SJSA1 (cell line): ENCODE results near the gene TRIM59. TPM values are rescaled to one million over a fixed set of nuclear protein-coding genes. Genes with fewer than 3 reads are reported as not detected.

ENCODE experiments used
- DNase-seq, 2 experiments: peaks; one replicate each; pipeline ENCODE4 v3.0.0-alpha.2; 2015 to 2020; ENCODE audit warnings: low spot score in 2 of 2, low read depth in 1 of 2
- H3K27ac ChIP-seq: fragments of 250-450 bp; sonication (Bioruptor Pico); 2 replicates; pipeline ENCODE4 v1.5.1; 2020; ENCODE audit warnings: mild to moderate bottlenecking, moderate library complexity
- H3K27me3 ChIP-seq: fragments of 250-450 bp; sonication (Bioruptor Pico); replicated peaks from 2 replicates; pipeline ENCODE4 v1.5.1; 2020; ENCODE audit warnings: mild to moderate bottlenecking, moderate library complexity
- H3K36me3 ChIP-seq: fragments of 250-450 bp; sonication (Bioruptor Pico); 2 replicates; pipeline ENCODE4 v1.5.1; 2020; ENCODE audit warnings: mild to moderate bottlenecking
- H3K4me1 ChIP-seq: fragments of 250-450 bp; sonication (Bioruptor Pico); replicated peaks from 2 replicates; pipeline ENCODE4 v1.6.1; 2021; ENCODE audit warnings: mild to moderate bottlenecking
- H3K4me3 ChIP-seq: fragments of 250-450 bp; sonication (Bioruptor Pico); 2 replicates; pipeline ENCODE4 v1.5.1; 2020; ENCODE audit warnings: mild to moderate bottlenecking
- H3K9me3 ChIP-seq: fragments of 250-450 bp; sonication (Bioruptor Pico); replicated peaks from 2 replicates; pipeline ENCODE4 v1.5.1; 2020; ENCODE audit warnings: mild to moderate bottlenecking
- total RNA-seq: library from RNA; depleted of rRNA; stranded (reverse); fragments of >200 nt; shearing (Covaris generic); gene quantifications from 2 replicates; pipeline ENCODE4 v1.2.3, GENCODE V29; 2014; rRNA removed

Gene TRIM59, protein sequence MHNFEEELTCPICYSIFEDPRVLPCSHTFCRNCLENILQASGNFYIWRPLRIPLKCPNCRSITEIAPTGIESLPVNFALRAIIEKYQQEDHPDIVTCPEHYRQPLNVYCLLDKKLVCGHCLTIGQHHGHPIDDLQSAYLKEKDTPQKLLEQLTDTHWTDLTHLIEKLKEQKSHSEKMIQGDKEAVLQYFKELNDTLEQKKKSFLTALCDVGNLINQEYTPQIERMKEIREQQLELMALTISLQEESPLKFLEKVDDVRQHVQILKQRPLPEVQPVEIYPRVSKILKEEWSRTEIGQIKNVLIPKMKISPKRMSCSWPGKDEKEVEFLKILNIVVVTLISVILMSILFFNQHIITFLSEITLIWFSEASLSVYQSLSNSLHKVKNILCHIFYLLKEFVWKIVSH
- 99.9 and 119 TPM in 2 replicates for total RNA-seq

- Histone ChIP-seq H3K9me3 (no peaks in the 10 kb centered on the region), H3K4me1 (peaks cover 34% of the 10 kb centered on the region), H3K36me3 (peaks cover 44% of the 10 kb centered on the region), H3K27me3 (no peaks in the 10 kb centered on the region), H3K27ac (peak within 1 kb of the TSS; percentile 99), H3K4me3 (peak within 1 kb of the TSS; percentile 57)
- DNase-seq: peak; percentile 98
Measured at GRCh38 chr3:160449636-160450598, at the start of gene TRIM59. TRIM59 (minus strand) TSS chr3:160449786; CDS start chr3:160439183, 10,603 bp downstream.

DNA sequence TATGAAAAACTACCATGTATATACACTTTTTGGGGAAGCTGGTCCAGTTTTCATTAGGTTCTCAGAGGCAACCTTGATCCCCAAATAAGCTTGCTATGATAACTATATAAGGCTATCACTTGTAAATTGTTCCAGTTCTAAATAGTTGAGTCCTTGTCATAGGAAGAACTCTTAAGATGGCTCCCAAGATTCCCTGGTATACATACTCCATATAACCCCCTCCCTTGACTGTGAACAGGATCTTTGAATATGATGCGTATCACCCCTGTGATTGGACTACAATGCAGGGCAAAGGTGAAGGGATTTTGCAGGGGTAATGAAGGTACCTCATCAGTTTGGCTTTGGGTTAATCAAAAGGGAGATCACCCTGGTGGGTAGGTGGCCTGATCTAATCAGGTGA lies 48.6 kb upstream of the TRIM59 start:
- no peak for DNase-seq
- no peak overlapping the region for H3K27ac ChIP-seq
- peaks cover 29% of the 10 kb centered on the region for H3K36me3 ChIP-seq
- H3K9me3 ChIP-seq: no peaks in the 10 kb centered on the region
- H3K27me3 ChIP-seq: no peaks in the 10 kb centered on the region
- H3K4me3 ChIP-seq: no peak overlapping the region
- no peaks in the 10 kb centered on the region for H3K4me1 ChIP-seq

DNA sequence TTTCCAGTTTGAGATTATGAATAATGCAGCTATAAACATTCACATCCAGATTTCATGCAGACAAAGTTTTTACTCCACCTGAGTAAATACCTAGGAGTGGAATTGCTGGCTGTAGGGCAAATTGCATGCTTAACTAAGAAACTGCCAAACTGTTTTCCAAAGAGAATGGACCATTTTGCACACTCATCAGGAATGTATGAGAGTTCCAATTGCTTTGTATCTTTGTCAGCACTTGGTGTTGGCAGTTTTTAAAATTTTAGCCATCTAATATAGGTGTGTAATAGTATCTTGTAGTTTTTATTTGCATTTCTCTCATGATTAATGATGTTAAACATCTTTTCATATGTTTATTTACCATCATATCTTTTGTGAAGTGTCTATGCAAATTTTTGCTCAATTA lies 40.6 kb upstream of the TRIM59 start:
- H3K9me3 ChIP-seq: no peaks in the 10 kb centered on the region
- no peaks in the 10 kb centered on the region for H3K36me3 ChIP-seq
- peaks cover 5% of the 10 kb centered on the region for H3K4me1 ChIP-seq
- H3K4me3 ChIP-seq: no peak overlapping the region
- H3K27me3 ChIP-seq: no peaks in the 10 kb centered on the region
- no peak overlapping the region for H3K27ac ChIP-seq
- no peak for DNase-seq

DNA sequence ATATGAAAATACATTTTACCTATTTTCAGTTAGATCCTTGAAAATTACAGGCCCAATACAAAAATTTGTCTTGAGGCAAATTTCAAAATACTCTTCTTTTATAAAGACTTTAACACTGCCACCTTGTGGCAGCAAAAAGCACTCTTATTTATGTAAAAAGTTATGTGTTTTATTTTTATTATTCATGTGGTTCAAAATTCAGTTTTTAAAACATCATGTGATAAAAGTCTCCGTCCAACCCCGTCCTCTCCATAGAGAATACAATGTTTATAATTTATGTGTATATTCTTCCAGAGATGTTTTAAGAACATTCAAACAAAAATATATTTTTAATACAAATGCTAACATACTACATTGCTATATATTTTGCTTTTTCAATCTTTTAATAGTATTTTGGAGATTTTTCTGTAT lies 36.9 kb upstream of the TRIM59 start:
- no peaks in the 10 kb centered on the region for H3K27me3 ChIP-seq
- no peak overlapping the region for H3K4me3 ChIP-seq
- H3K27ac ChIP-seq: no peak overlapping the region
- no peaks in the 10 kb centered on the region for H3K36me3 ChIP-seq
- H3K9me3 ChIP-seq: no peaks in the 10 kb centered on the region
- H3K4me1 ChIP-seq: peaks cover 5% of the 10 kb centered on the region
- DNase-seq: peak in 1 of 2 experiments; percentile 34

DNA sequence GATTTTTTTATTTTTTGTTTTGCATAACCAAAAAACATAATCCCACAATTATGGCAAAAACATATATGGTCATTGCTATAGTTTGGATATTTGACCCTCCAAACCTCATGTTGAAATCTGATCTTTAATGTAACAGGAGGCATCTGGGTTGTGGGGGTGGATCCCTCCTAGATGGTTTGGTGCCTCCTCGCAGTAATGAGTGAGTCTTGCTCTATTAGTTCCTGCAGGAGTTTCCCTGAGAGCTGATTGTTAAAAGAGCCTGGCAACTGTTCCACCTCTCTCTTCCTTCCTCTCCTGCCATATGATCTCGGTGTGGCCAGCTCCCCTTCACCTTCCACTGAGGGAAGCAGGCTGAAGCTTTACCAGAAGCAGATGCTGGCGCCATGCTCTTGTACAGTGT lies 33.2 kb upstream of the TRIM59 start:
- Histone ChIP-seq H3K4me1 (peaks cover 39% of the 10 kb centered on the region), H3K4me3 (no peak overlapping the region), H3K27me3 (no peaks in the 10 kb centered on the region), H3K9me3 (no peaks in the 10 kb centered on the region), H3K27ac (no peak overlapping the region), H3K36me3 (peaks cover 2% of the 10 kb centered on the region; the same call in 1 of the 2 replicates)
- DNase-seq: no peak

GRCh38 chr3:160481856-160482255 lies 32.3 kb upstream of the TRIM59 start:
- no peak for DNase-seq
- Histone ChIP-seq H3K9me3 (no peaks in the 10 kb centered on the region), H3K4me3 (no peak overlapping the region), H3K36me3 (peaks cover 2% of the 10 kb centered on the region; the same call in 1 of the 2 replicates), H3K4me1 (peaks cover 49% of the 10 kb centered on the region), H3K27ac (no peak overlapping the region), H3K27me3 (no peaks in the 10 kb centered on the region)

- no peak overlapping the region for H3K4me3 ChIP-seq
- peak in 1 of 2 experiments; percentile 45 for DNase-seq
- H3K27ac ChIP-seq: peak overlapping the region; percentile 85
- H3K9me3 ChIP-seq: no peaks in the 10 kb centered on the region
- H3K4me1 ChIP-seq: peaks cover 46% of the 10 kb centered on the region
- peaks cover 2% of the 10 kb centered on the region; the same call in 1 of the 2 replicates for H3K36me3 ChIP-seq
- H3K27me3 ChIP-seq: no peaks in the 10 kb centered on the region
Measured at GRCh38 chr3:160480931-160481330, 31.3 kb upstream of the TRIM59 start.

DNA sequence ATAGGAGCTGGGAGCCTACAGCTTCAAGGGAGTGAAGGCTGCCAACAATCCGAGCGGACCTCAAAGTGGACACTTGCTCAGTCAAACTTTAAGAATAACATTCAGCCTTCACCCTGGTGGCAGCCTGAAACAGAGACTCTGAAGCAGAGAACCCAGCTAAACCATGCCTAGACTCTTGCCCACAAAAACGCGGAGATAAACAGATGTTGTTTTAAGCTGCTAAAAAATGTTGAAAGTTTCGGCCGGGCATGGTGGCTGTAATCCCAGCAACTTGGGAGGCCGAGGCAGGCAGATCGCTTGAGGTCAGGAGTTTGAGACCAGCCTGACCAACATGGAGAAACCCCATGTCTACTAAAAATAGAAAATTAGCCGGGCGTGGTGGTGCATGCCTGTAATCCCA lies 29.8 kb upstream of the TRIM59 start:
- Histone ChIP-seq H3K27me3 (no peaks in the 10 kb centered on the region), H3K36me3 (peaks cover 2% of the 10 kb centered on the region; the same call in 1 of the 2 replicates), H3K4me1 (peaks cover 51% of the 10 kb centered on the region), H3K9me3 (no peaks in the 10 kb centered on the region), H3K4me3 (no peak overlapping the region), H3K27ac (peak overlapping the region; percentile 85)
- DNase-seq: peak; percentile 79 to 84

GRCh38 chr3:160478338-160478737 lies 28.8 kb upstream of the TRIM59 start:
- H3K36me3 ChIP-seq: peaks cover 2% of the 10 kb centered on the region; the same call in 1 of the 2 replicates
- peak in 1 of 2 experiments; percentile 53 for DNase-seq
- H3K27me3 ChIP-seq: no peaks in the 10 kb centered on the region
- H3K4me3 ChIP-seq: no peak overlapping the region
- peaks cover 61% of the 10 kb centered on the region for H3K4me1 ChIP-seq
- H3K9me3 ChIP-seq: no peaks in the 10 kb centered on the region
- H3K27ac ChIP-seq: peak overlapping the region; percentile 85

- peaks cover 62% of the 10 kb centered on the region for H3K4me1 ChIP-seq
- peak overlapping the region; percentile 85 for H3K27ac ChIP-seq
- DNase-seq: peak; percentile 40 to 52
- H3K27me3 ChIP-seq: no peaks in the 10 kb centered on the region
- no peaks in the 10 kb centered on the region for H3K9me3 ChIP-seq
- H3K4me3 ChIP-seq: no peak overlapping the region
- peaks cover 2% of the 10 kb centered on the region; the same call in 1 of the 2 replicates for H3K36me3 ChIP-seq
Measured at GRCh38 chr3:160477750-160478149, 28.2 kb upstream of the TRIM59 start.

GRCh38 chr3:160475884-160476283 lies 26.3 kb upstream of the TRIM59 start:
- DNase-seq: no peak
- Histone ChIP-seq H3K27ac (no peak overlapping the region), H3K27me3 (no peaks in the 10 kb centered on the region), H3K4me1 (peaks cover 58% of the 10 kb centered on the region), H3K9me3 (peaks cover 2% of the 10 kb centered on the region; the same call in 1 of the 2 replicates), H3K36me3 (peaks cover 2% of the 10 kb centered on the region; the same call in 1 of the 2 replicates), H3K4me3 (no peak overlapping the region)

DNA sequence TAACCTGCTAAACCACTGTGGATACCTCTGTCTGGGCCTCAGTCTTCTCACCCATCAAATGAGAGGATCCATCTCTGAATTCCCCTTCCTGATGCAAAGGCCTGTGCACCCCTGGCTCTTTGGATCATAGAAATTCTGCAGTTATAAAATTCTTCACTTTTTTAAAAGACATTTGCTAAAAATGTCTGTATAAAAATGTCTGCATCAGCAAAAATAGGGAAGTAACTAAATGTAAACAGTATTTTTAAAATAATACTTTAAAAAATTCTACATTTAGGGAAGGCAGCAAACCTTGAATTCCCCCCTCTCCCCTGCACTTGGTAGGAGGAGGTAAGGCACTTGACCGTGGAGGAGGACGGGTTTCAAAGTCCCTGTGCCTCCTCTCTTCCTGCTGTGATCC lies 25.6 kb upstream of the TRIM59 start:
- H3K27ac ChIP-seq: no peak overlapping the region
- H3K4me1 ChIP-seq: peaks cover 51% of the 10 kb centered on the region
- no peaks in the 10 kb centered on the region for H3K27me3 ChIP-seq
- H3K4me3 ChIP-seq: no peak overlapping the region
- DNase-seq: no peak
- H3K9me3 ChIP-seq: peaks cover 10% of the 10 kb centered on the region
- H3K36me3 ChIP-seq: peaks cover 2% of the 10 kb centered on the region; the same call in 1 of the 2 replicates

DNA sequence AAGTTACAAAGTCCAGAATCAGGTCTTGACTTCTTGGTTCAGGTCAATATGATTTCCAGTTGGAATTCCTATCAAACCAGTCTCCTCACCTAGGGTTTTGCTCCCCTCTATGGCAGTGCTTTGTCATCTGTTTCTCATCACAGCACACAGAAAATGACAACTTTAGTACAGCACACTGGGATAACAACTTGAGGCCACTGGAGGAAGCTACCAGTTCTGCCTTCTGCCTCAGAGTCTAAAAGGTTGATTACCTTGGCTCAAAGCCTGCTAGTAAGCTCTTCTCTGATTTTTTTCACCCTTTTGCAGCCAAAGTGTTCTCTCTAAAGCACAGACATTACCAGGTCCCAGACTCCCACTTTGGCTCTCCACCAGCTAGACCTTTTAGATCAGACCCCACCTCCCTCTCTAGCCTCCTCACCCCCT lies 24.8 kb upstream of the TRIM59 start:
- H3K36me3 ChIP-seq: no peaks in the 10 kb centered on the region
- peaks cover 44% of the 10 kb centered on the region for H3K4me1 ChIP-seq
- peak overlapping the region; percentile 41; the same call in 1 of the 2 replicates for H3K27ac ChIP-seq
- H3K4me3 ChIP-seq: no peak overlapping the region
- peaks cover 14% of the 10 kb centered on the region for H3K9me3 ChIP-seq
- no peaks in the 10 kb centered on the region for H3K27me3 ChIP-seq
- DNase-seq: no peak
